GM12892 (cell line): ENCODE data around the gene FAF1.

Experiments
- POLR2A ChIP-seq: IDR thresholded peaks from 2 replicates; pipeline ENCODE4 v1.6.1; 2011; ENCODE audit warnings: low read depth, low read length, control low read depth
- POLR2AphosphoS5 ChIP-seq: IDR thresholded peaks from 2 replicates; pipeline ENCODE4 v1.6.1; 2011; ENCODE audit warnings: low read depth, low read length, control low read depth
- TAF1 ChIP-seq: IDR thresholded peaks from 2 replicates; pipeline ENCODE4 v1.6.1; 2011; ENCODE audit warnings: low read depth, mild to moderate bottlenecking, control low read depth, low read length, borderline replicate concordance

- TF ChIP-seq POLR2A (no peak), TAF1 (no peak), POLR2AphosphoS5 (no peak)
Observed at GRCh38 chr1:50894340-50894739, 65.7 kb downstream of the FAF1 start.
